GM23338 (cell line): ENCODE results near the gene MPV17L. TPM values are rescaled to one million over a fixed set of nuclear protein-coding genes. Genes with fewer than 3 reads are reported as not detected.
"Not testable (repeated sequence)": the region's sequence is repeated elsewhere in the genome, so short reads cannot be mapped to it uniquely, and the experiment has no call there.

Experiments used
- ATAC-seq: fragments of 200-7000 bp; cut with Tn5 transposase; 3 replicates; pipeline ENCODE4 v1.9.1; 2020
- DNase-seq: peaks from one replicate; pipeline ENCODE4 v3.0.0-alpha.2; 2015; ENCODE audit warnings: low spot score
- H2AFZ ChIP-seq: fragments of 200-600 bp; sonication (generic); 2 replicates; pipeline ENCODE4 v1.8.0; 2016; ENCODE audit warnings: antibody characterized with exemption, mild to moderate bottlenecking, moderate library complexity
- H3F3A ChIP-seq: fragments of 200-600 bp; sonication (generic); replicated peaks from 2 replicates; pipeline ENCODE4 v1.8.0; 2017; ENCODE audit warnings: antibody characterized with exemption, mixed run types, low read depth
- H3K27ac ChIP-seq: fragments of 200-600 bp; sonication (generic); 2 replicates; pipeline ENCODE4 v1.6.1; 2016; ENCODE audit warnings: low read depth
- H3K27me3 ChIP-seq: fragments of 200-600 bp; sonication (generic); 2 replicates; pipeline ENCODE4 v1.8.0; 2016; ENCODE audit warnings: mild to moderate bottlenecking, mixed run types, moderate library complexity; ENCODE audit not compliant: insufficient read depth
- H3K36me3 ChIP-seq: fragments of 200-600 bp; sonication (generic); 2 replicates; pipeline ENCODE4 v1.8.0; 2016; ENCODE audit warnings: mild to moderate bottlenecking; ENCODE audit not compliant: insufficient read depth
- H3K4me1 ChIP-seq: fragments of 200-600 bp; sonication (generic); 2 replicates; pipeline ENCODE4 v1.8.0; 2016; ENCODE audit warnings: mild to moderate bottlenecking, moderate library complexity; ENCODE audit not compliant: insufficient read depth
- H3K4me2 ChIP-seq: fragments of 200-600 bp; sonication (generic); 2 replicates; pipeline ENCODE4 v1.7.1; 2017; ENCODE audit warnings: mixed run types
- H3K4me3 ChIP-seq: fragments of 200-600 bp; sonication (generic); 2 replicates; pipeline ENCODE4 v1.6.1; 2016; ENCODE audit warnings: mixed run types
- H3K79me2 ChIP-seq: fragments of 200-600 bp; sonication (generic); replicated peaks from 2 replicates; pipeline ENCODE4 v1.8.0; 2017; ENCODE audit warnings: mild to moderate bottlenecking; ENCODE audit not compliant: insufficient read depth
- H3K9me2 ChIP-seq: fragments of 200-600 bp; sonication (generic); 2 replicates; pipeline ENCODE4 v1.8.0; 2017; ENCODE audit not compliant: insufficient read depth
- H4K20me1 ChIP-seq: fragments of 200-600 bp; sonication (generic); replicated peaks from 2 replicates; pipeline ENCODE4 v1.8.0; 2017; ENCODE audit warnings: mild to moderate bottlenecking; ENCODE audit not compliant: insufficient read depth
- H3K27ac Mint-ChIP-seq: 2 replicates; pipeline ENCODE4 v1.8.0; 2020; ENCODE audit warnings: inconsistent platforms, mild to moderate bottlenecking, moderate library complexity, mixed read lengths
- H3K27me3 Mint-ChIP-seq: 3 replicates; pipeline ENCODE4 v1.8.0; 2022; ENCODE audit warnings: low read depth, mild to moderate bottlenecking, moderate library complexity, mixed read lengths, inconsistent platforms; ENCODE audit not compliant: insufficient read depth, poor library complexity
- H3K36me3 Mint-ChIP-seq: 3 replicates; pipeline ENCODE4 v1.8.0; 2021; ENCODE audit warnings: low read depth, mild to moderate bottlenecking, inconsistent platforms, moderate library complexity, mixed read lengths
- H3K4me1 Mint-ChIP-seq: 3 replicates; pipeline ENCODE4 v1.8.0; 2020; ENCODE audit warnings: mild to moderate bottlenecking, inconsistent platforms, mixed read lengths
- H3K4me3 Mint-ChIP-seq: 3 replicates; pipeline ENCODE4 v1.8.0; 2021; ENCODE audit warnings: moderate library complexity, mild to moderate bottlenecking, inconsistent platforms, mixed read lengths
- H3K9me3 Mint-ChIP-seq: 3 replicates; pipeline ENCODE4 v1.8.0; 2020; ENCODE audit warnings: moderate library complexity, mild to moderate bottlenecking, inconsistent platforms, mixed read lengths
- CREB1 ChIP-seq: fragments of 250-450 bp; sonication (Bioruptor Pico); IDR thresholded peaks from 2 replicates; pipeline ENCODE4 v1.5.0; 2020; ENCODE audit warnings: low read depth, mild to moderate bottlenecking, moderate library complexity
- CTCF ChIP-seq, 2 experiments: fragments of 200-600 bp in 1 of 2; sonication (generic) in 1 of 2; conservative IDR thresholded peaks; 2 replicates each; pipeline versions ENCODE4 v1.5.1 to v1.6.1; 2016 to 2017; ENCODE audit warnings: antibody characterized with exemption in 2 of 2, low read depth in 2 of 2, mild to moderate bottlenecking in 2 of 2, moderate library complexity in 1 of 2
- ETS1 ChIP-seq: IDR thresholded peaks from 2 replicates; pipeline ENCODE4 v1.6.1; 2016; ENCODE audit warnings: antibody characterized with exemption
- EZH2 ChIP-seq: fragments of 200-600 bp; sonication (generic); IDR thresholded peaks from one replicate; pipeline ENCODE4 v1.8.0; 2017; ENCODE audit warnings: antibody characterized with exemption, mild to moderate bottlenecking, low read depth; ENCODE audit not compliant: unreplicated experiment
- EZH2phosphoT487 ChIP-seq: fragments of 200-600 bp; sonication (generic); IDR thresholded peaks from one replicate; pipeline ENCODE4 v1.8.1; 2018; ENCODE audit warnings: antibody characterized with exemption; ENCODE audit not compliant: unreplicated experiment
- JUNB ChIP-seq: IDR thresholded peaks from one replicate; pipeline ENCODE4 v1.6.1; 2016; ENCODE audit warnings: antibody characterized with exemption; ENCODE audit not compliant: unreplicated experiment
- NANOG ChIP-seq: IDR thresholded peaks from 2 replicates; pipeline ENCODE4 v1.6.1; 2016; ENCODE audit warnings: antibody characterized with exemption, borderline replicate concordance
- REST ChIP-seq: IDR thresholded peaks from one replicate; pipeline ENCODE4 v1.6.1; 2018; ENCODE audit warnings: antibody characterized with exemption; ENCODE audit not compliant: unreplicated experiment
- STAT1 ChIP-seq: IDR thresholded peaks from one replicate; pipeline ENCODE4 v1.6.1; 2016; ENCODE audit warnings: antibody characterized with exemption; ENCODE audit not compliant: unreplicated experiment
- ZNF114 ChIP-seq: fragments of 250-450 bp; sonication (Bioruptor Pico); IDR thresholded peaks from 2 replicates; pipeline ENCODE4 v1.5.0; 2020; ENCODE audit warnings: mild to moderate bottlenecking, moderate library complexity
- ZNF331 ChIP-seq: fragments of 250-450 bp; sonication (Bioruptor Pico); IDR thresholded peaks from 2 replicates; pipeline ENCODE4 v1.5.0; 2020; ENCODE audit warnings: low read depth, mild to moderate bottlenecking, moderate library complexity
- polyA plus RNA-seq: library from polyadenylated mRNA; unstranded; fragments of >200 nt; fragmentation: Nextera tagmentation; extraction: Ambion mirVana; gene quantifications from 2 replicates; pipeline ENCODE4 v1.2.1, GENCODE V29; 2016
- total RNA-seq: library from RNA; depleted of rRNA; stranded (reverse); fragments of >200 nt; shearing (Covaris generic); gene quantifications from 2 replicates; pipeline ENCODE4 v1.2.3, GENCODE V29; 2014

MPV17L gene
- total and polyA plus RNA-seq, 2 experiments from 2014 or later: 3.0 to 11.7 TPM

GRCh38 chr16:15404792-15405191 is 9.2 kb downstream of the MPV17L start:
- H3F3A ChIP-seq: no peaks in the 10 kb centered on the region
- H4K20me1 ChIP-seq: no peaks in the 10 kb centered on the region
- no peak overlapping the region for H3K4me3 ChIP-seq
- TF ChIP-seq STAT1 (no peak), EZH2 (no peak), JUNB (no peak), CREB1 (no peak), ZNF331 (CRISPR knock-in tag) (no peak), ZNF114 (CRISPR knock-in tag) (no peak), CTCF (conservative IDR thresholded peaks at IDR 0.05; ENCODE audit: low read depth in 2 of 2) (no peak), ETS1 (no peak), NANOG (no peak), REST (no peak), EZH2phosphoT487 (no peak)
- no peaks in the 10 kb centered on the region for H3K9me2 ChIP-seq
- H3K27me3 ChIP-seq: no peaks in the 10 kb centered on the region
- no peak overlapping the region for H3K4me2 ChIP-seq
- DNase-seq: no peak
- no peak overlapping the region for H3K4me3 Mint-ChIP-seq
- no peaks in the 10 kb centered on the region for H3K79me2 ChIP-seq
- H3K36me3 Mint-ChIP-seq: peaks cover 16% of the 10 kb centered on the region; the same call in 2 of the 3 replicates
- peaks cover 16% of the 10 kb centered on the region for H3K4me1 Mint-ChIP-seq
- H3K4me1 ChIP-seq: peaks cover 12% of the 10 kb centered on the region; the same call in 1 of the 2 replicates
- H3K27ac Mint-ChIP-seq: no peak overlapping the region
- H3K27me3 Mint-ChIP-seq: peaks cover 2% of the 10 kb centered on the region
- no peaks in the 10 kb centered on the region; the same call in 1 of the 2 replicates for H3K36me3 ChIP-seq
- no peak overlapping the region for H2AFZ ChIP-seq
- H3K9me3 Mint-ChIP-seq: no peaks in the 10 kb centered on the region; the same call in 2 of the 3 replicates
- H3K27ac ChIP-seq: no peak overlapping the region
- ATAC-seq: no peak

GRCh38 chr16:15407756-15408155 is 12.2 kb downstream of the MPV17L start:
- not testable (repeated sequence) for H3K27ac Mint-ChIP-seq, H4K20me1 ChIP-seq, H3K4me2 ChIP-seq, H3K9me3 Mint-ChIP-seq, H3K4me1 ChIP-seq, H3F3A ChIP-seq, H3K36me3 Mint-ChIP-seq, H3K79me2 ChIP-seq, H3K36me3 ChIP-seq, H3K4me1 Mint-ChIP-seq, H3K27me3 Mint-ChIP-seq, H3K27me3 ChIP-seq, DNase-seq, H3K9me2 ChIP-seq, H2AFZ ChIP-seq, H3K4me3 ChIP-seq, H3K27ac ChIP-seq, H3K4me3 Mint-ChIP-seq, ATAC-seq

GRCh38 chr16:15409476-15409875 is 13.9 kb downstream of the MPV17L start:
- not testable (repeated sequence) for H2AFZ ChIP-seq, H3K4me1 ChIP-seq, DNase-seq, H3K36me3 Mint-ChIP-seq, H4K20me1 ChIP-seq, H3K4me2 ChIP-seq, H3K9me2 ChIP-seq, H3K27me3 Mint-ChIP-seq, H3K4me1 Mint-ChIP-seq, H3K79me2 ChIP-seq, H3K36me3 ChIP-seq, H3K27me3 ChIP-seq, H3K9me3 Mint-ChIP-seq, H3K4me3 Mint-ChIP-seq, H3K4me3 ChIP-seq, H3F3A ChIP-seq, H3K27ac ChIP-seq, ATAC-seq, H3K27ac Mint-ChIP-seq
